HG03025 (cell line): Measurements from ENCODE around the gene SPATA31D3.
"Not testable (repeated sequence)": the region's sequence is repeated elsewhere in the genome, so short reads cannot be mapped to it uniquely, and the experiment has no call there.

Experiments used
- ATAC-seq: cut with Tn5 transposase; IDR thresholded peaks from one replicate; pipeline ENCODE4 v1.9.1; 2021; ENCODE audit warnings: mild to moderate bottlenecking, moderate library complexity; ENCODE audit not compliant: unreplicated experiment, low FRiP score

The SPATA31D3 gene

DNA sequence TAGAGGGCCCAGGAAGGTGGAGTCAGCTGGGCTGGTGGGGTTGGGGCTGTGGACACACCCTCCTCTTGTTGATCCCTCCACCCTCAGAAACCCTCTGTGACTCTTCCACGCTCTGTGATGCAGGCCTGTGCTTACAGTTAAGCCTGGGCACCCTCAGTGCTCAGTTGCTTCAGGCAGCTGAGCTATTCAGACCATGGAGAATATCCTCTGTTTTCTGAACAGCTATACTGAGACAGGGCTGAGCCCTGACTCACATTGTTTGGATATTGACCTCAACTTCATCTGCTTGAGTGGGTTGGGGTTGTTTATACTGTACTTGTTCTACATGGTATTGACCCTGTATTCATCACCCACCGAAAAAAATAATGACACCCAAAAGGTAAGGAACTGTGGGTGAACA is at the start of gene SPATA31D3:
SPATA31D3 (plus strand) TSS at position 108 of the 400 bp plus-strand sequence; CDS start at position 194, 86 bp downstream.
- ATAC-seq: not testable (repeated sequence)

DNA sequence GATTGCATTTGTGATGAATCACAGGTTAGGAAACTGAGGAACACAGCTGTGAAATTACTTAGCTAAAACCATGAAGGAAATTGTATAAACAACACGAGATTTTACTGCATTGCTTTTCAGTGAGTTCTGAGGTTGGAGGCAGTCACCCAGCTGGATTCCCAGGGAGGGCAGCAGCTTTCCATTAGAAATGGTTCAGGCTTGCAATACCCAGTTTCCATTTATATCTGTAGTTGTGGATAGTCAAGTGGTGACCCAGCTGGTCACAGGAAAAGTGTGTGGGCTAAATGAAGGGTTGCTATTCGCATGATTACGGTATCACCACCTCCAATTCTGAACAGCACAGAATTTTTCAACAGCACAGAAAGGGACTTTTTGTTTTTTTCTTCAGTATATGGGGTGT is 49.4 kb upstream of the SPATA31D3 start:
- ATAC-seq: no peak

DNA sequence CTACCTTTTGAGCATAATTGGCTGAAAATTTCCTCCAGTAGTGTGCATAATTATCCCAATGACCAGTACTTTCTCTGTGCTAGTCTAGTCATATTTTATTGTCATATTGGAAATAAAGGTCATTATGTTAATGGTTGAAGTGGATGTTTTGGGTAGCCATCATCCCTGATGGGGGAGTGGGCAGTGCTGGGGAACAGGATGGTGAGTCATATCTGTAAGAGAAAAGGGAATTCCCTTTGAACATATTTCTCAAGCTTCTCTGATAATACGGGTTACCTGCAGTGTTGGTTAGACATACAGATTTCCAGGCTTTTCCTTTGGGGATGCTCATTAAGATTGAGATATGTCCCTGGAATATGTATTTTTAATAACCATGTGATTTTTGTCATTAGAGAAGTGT is 48.4 kb upstream of the SPATA31D3 start:
- no peak for ATAC-seq

DNA sequence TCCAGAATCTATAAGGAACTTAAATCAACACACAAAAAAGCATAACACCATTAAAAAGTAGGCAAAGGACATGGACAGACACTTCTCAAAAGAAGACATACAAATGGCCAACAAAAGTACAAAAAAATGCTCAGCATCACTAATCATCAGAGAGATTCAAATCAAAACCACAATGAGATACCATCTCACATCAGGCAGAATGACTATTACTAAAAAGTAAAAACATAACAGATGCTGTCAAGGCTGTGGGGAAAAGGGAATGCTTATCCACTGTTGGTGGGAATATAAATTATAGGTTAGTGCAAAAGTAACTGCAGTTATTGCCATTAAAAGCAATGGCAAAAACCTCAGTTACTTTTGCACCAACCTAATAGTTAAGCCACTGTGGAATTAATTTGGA is 47.2 kb upstream of the SPATA31D3 start:
- no peak for ATAC-seq

DNA sequence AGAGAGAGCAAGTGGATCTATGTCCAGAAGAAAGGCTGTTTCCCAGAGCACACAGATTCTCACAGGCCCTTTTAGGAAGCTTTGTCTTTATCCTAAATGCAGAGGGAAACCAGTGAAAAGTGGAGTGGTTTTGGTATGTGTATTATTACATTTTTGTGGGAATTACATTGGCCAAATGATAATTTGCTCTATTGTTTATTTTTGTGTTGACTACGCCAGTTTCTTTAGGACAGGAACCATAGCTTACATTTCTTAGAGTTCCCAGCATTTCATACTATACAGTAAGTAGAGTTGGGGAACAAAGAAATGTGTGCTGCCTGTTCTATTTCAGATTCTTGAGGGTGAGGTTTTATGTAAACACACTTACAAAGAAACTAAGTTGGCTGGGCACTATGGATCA is 44.4 kb upstream of the SPATA31D3 start:
- no peak for ATAC-seq

DNA sequence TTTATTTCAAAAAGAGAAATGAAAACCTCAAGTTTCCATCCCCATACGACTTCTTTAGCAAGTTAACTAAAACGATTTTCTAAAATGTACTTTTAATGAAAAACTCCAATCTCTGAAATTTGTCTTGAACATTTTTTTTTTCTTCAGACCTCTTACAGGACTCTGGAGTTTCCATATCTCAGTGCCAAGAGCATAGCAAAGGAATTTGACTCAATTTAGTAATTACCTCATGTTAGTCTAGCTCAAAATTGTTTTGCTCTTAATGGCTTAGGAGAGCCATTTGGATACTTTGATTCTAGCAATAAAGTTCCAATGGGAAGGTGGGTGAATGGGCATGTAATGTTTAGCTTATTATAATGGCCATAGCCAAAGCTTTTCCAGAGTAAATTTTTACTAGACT is 41.1 kb upstream of the SPATA31D3 start:
- no peak for ATAC-seq

DNA sequence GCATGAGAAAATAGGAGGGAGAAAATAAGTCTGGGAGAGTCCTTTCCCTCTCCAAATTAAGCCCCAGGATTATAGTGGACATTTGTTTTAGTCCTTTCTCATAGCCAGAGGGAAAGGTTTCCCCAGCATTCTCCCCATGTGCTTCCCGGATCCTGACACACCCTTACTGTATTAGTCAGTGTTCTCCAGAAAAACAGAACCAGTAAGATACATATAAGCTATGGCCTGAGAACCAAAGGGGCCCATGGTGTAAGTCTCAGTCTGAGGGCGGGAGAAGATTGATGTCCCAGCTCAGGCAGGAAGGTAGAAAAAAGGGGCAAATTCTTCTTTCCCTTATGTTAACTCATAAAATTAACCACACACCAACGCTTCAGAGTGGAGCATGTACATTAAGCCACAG is 40.7 kb upstream of the SPATA31D3 start:
- no peak for ATAC-seq

DNA sequence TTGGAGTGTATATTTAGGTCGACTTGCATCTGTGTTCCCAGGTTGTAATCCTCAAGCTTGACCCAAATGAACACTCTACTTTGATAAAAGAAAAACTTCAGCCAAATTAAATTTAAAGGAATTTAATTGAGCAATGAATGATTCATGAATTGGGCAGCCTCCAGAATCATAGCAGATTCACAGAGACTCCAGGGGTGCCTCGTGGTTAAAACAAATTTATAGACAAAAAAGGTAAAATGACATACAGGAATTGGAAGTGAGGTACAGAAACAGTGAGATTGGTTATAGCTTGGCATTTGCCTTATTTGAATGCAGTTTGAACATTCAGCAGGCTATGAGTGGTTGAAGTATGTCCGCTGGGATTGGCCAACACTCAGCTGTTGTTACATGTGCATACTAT is 36.6 kb upstream of the SPATA31D3 start:
- no peak for ATAC-seq

DNA sequence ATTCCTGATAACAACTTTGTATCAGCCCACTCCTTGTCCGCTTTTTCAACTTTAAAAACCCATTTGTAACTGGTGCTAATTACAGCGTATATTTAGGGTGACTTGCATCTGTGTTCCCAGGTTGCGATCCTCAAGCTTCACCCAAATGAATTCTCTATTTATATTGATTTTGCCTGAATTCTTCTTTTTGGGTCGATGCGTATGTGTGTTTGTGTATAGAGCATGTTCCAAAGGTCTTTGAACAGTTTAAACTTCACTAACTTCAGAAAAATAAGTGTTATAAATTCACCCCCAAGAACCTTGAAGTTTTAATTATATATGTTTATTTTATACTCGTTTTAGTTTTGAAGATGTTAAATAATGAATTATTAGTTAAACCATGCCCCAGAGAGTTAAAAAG is 31.2 kb upstream of the SPATA31D3 start:
- ATAC-seq: no peak

DNA sequence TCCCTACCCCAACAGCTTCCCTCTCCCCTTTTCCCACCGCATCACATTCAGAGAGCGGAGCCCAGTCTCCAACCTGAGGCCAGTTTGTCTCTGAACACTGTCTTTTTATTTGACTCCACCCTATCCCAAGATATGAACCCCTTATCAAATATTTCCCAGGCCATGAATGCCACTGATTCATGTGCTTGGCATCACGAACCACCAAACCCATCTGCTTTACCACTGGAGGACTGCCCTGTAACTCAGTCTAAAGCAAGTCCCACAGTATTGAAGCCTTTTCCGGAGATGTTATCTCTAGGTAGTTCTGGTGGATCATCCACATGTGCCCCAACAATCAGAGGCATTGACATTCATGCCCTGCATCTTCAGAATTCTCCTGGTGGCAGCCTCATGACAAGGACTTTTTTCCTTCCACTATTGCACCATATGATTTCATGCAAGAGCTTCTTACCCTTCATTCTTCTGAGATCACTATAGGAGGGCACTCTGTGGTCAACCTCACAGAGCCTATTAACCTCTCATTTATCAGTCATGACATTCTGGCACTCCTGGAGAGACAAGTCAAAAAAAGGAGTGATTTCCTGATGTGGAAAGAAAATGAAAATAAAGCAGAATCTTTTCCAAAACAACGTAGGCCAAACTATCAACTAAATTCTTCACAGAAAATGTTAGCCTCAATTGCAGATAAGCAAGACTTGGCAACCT is 27.3 kb upstream of the SPATA31D3 start:
- ATAC-seq: no peak

DNA sequence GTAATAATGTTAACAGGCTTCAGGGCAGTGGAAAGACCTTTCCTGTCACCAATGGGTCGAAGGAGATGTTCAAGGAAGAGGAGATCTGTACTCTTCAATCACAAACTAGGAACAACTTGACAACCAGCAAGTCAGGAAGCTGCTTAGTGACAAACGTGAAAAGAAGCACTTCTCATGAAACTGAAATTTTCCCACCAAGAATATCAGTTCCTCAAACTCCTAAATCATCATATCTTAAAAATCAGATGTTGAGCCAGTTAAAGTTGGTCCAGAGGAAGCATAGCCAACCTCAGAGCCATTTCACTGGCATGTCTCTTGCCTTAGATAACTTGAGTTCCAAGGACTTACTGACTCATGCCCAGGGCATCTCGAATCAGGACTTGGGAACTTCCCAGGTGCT is 24.8 kb upstream of the SPATA31D3 start:
- not testable (repeated sequence) for ATAC-seq

DNA sequence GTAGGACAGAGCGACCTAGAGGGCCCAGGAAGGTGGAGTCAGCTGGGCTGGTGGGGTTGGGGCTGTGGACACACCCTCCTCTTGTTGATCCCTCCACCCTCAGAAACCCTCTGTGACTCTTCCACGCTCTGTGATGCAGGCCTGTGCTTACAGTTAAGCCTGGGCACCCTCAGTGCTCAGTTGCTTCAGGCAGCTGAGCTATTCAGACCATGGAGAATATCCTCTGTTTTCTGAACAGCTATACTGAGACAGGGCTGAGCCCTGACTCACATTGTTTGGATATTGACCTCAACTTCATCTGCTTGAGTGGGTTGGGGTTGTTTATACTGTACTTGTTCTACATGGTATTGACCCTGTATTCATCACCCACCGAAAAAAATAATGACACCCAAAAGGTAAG is 15.0 kb upstream of the SPATA31D3 start, which contains the start of gene SPATA31D4:
SPATA31D4 (plus strand) TSS at position 124 of the 400 bp plus-strand sequence; CDS start at position 210, 86 bp downstream.
- ATAC-seq: not testable (repeated sequence)

DNA sequence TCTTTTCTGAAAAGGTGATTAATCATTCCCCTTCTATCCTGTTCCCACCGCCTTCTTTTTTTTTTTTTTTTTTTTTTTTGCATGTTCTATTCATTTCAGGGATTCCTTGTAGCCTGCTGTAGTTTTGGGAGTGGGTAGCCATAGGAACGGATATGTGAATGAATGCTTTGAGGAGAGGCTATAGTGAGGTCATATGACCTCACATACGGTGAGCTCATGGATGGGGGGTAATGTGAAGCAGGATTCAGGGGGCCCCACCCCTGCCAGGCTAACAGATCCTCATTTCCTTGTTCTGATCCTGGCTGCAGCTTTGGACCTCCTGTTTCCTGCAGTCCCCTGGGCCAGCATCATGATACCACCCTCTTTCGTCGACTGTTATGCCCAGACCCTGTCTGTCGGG is 13.2 kb upstream of the SPATA31D3 start:
- not testable (repeated sequence) for ATAC-seq

DNA sequence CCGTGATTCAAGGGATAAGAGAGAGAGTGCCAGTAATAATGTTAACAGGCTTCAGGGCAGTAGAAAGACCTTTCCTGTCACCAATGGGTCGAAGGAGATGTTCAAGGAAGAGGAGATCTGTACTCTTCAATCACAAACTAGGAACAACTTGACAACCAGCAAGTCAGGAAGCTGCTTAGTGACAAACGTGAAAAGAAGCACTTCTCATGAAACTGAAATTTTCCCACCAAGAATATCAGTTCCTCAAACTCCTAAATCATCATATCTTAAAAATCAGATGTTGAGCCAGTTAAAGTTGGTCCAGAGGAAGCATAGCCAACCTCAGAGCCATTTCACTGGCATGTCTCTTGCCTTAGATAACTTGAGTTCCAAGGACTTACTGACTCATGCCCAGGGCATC is 9.8 kb upstream of the SPATA31D3 start:
- ATAC-seq: not testable (repeated sequence)

DNA sequence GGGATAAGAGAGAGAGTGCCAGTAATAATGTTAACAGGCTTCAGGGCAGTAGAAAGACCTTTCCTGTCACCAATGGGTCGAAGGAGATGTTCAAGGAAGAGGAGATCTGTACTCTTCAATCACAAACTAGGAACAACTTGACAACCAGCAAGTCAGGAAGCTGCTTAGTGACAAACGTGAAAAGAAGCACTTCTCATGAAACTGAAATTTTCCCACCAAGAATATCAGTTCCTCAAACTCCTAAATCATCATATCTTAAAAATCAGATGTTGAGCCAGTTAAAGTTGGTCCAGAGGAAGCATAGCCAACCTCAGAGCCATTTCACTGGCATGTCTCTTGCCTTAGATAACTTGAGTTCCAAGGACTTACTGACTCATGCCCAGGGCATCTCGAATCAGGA is 5.3 kb downstream of the SPATA31D3 start:
- not testable (repeated sequence) for ATAC-seq

DNA sequence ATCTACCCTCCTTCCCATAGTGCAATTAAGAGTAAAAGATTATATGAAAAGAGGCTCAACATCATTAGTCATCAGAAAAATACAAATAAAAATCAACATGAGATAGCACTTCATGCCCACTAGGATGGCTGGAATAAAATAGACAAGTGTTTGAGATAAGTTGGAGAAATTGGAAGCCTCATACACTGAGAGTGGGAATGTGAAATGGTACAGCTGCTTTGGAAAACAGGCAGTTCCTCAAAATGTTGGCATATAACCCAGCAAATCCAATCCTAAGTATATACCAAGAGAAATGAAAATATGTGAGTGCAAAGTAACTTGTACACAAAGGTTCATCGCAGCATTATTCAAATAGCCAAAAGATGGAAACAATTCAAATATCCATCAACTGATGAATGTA is 9.8 kb downstream of the SPATA31D3 start:
- no peak for ATAC-seq

DNA sequence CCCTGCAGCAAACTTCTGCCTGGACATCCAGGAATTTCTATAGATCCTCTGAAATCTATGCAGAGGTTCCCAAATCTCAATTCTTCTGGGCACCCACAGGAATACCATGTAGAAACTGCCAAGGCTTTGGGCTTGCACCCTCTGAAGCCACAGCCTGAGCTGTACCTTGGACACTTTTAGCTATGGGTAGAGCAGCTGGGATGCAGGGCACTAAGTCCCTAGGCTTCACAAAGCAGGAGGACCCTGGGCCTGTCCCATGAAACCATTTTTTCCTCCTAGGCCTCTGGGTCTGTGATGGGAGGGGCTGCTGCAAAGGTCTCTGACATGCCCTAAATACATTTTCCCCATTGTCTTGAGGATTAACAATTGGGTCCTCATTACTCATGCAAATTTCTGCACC is 12.3 kb downstream of the SPATA31D3 start:
- no peak for ATAC-seq

DNA sequence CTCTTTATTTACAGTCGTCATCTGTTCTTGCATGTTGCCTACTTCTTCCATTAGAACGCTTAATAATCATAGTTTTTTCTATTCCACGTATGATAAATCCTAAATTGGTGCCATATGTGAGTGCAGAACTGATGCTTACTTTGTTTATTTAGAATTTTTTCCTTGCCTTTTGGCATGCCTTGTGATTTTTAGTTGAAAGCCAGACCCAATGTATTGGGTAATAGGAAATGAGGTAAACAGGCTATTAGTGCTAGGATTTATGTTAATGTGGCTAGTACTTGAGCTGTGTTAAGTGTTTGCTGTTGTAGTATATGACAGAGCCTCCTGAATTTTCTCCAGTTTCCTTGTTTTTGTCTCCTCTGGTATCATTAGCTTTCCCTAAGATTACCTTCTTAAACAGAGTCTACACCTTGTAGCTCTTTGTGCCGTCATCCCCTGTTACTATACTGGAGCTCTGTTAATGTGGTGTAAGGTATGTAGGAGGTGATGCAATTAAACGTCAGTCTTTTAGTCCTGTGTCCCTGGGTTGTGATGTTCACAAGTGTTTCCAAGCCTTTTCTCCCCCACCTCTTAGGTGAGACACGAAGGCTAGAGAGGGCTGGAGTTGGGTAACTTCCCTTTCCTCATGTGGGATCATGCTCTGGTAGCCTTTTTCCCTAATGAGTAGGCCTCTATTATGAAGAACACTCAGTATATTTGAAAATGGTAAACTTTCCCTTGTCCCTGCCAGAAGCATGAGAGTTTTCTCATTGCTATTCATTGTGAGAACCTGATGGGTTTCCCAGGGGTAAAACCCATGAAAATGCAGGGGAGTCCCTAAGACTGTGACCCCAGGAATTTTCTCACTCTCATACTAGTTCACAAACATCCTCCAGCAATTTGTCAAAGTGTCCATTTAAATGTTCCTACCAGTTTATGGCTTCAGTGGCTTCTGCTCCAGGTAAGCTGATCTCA is 21.2 kb downstream of the SPATA31D3 start:
- ATAC-seq: no peak

DNA sequence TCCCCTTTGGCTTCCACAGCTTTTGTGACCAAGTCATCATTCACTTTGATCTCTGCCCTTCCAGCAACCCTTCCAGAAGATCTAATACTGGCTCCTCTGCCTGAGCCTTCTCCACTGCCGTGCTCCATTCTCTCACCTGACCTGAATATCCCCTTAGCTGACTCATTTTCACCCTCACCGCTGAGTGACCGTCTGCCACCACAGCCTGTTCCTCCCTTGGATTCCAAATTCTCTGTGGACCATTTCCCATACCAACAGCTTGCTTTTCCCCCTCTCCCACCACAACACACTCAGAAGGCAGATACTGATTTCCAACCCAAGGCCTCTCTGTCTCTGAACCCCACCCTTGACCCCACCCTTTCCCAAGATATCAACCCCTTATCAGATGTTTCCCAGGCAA is 24.7 kb downstream of the SPATA31D3 start:
- no peak for ATAC-seq

DNA sequence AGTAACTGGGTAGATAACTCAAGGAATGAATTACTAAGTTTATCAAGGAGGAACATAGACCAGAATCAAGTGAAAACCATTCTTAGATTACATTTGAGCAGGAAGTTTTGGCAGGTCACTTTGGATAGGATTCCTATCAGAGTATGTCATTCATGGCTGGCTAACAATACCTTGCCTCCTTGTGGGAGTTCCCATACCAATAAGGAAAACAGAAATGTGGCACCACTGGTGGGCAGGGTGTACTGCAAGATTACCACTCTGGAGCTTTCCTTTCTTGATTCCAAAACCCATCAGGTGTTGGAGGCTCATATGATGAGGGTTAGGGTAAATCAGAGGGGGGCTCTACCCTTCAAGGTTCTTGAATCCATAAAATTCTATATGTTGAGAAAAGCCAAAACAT is 26.7 kb downstream of the SPATA31D3 start:
- no peak for ATAC-seq

DNA sequence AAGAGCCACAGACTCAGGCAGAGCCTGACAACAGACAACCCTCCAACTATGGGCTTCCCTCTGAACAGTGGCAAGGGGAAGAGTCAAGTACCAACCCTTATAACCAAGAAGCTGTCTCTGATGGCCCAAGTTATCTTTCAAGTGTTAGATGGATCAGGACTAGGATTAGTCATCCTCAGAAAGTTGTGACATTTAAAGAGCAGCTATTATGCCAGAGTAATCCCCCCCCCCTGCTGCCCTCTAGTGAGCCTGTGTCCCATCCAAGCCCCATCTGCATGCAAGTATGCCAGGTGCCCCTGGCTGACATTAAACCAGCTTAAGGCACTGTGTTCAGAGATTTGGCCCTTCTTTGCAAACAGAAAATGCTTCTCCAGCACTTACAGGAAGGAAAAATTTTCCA is 28.4 kb downstream of the SPATA31D3 start:
- ATAC-seq: no peak
